ENCODE measurements around the gene PTS.

PTS gene

GRCh38 chr11:112260490-112260889 is 34.3 kb downstream of the PTS start, which contains the start of gene PLET1:
Gene PLET1 (minus strand): TSS chr11:112260860. CDS start chr11:112260589, 271 bp downstream.
- DNase-seq, result no peak

GRCh38 chr11:112265659-112266409 is 39.6 kb downstream of the PTS start:
- no peak for DNase-seq

GRCh38 chr11:112266410-112266778 is 40.2 kb downstream of the PTS start:
- DNase-seq, result no peak

GRCh38 chr11:112267188-112267591 is 41.0 kb downstream of the PTS start:
- no peak for DNase-seq

- no peak for DNase-seq
Observed at GRCh38 chr11:112268406-112268805, 42.2 kb downstream of the PTS start.

- no peak for DNase-seq
Observed at GRCh38 chr11:112269139-112269538, 42.9 kb downstream of the PTS start.

GRCh38 chr11:112270551-112271180 is 44.4 kb downstream of the PTS start:
- DNase-seq, result no peak

- no peak for DNase-seq
Observed at GRCh38 chr11:112271242-112271641, 45.0 kb downstream of the PTS start.

- DNase-seq, result no peak
Observed at GRCh38 chr11:112273066-112273465, 46.8 kb downstream of the PTS start.

- no peak for DNase-seq
Observed at GRCh38 chr11:112274007-112274783, 48.0 kb downstream of the PTS start.

- no peak for DNase-seq
Observed at GRCh38 chr11:112277029-112277428, 50.8 kb downstream of the PTS start.

GRCh38 chr11:112277941-112278340 is 51.7 kb downstream of the PTS start:
- DNase-seq, result no peak

GRCh38 chr11:112278803-112279202 is 52.6 kb downstream of the PTS start:
- no peak for DNase-seq

GRCh38 chr11:112279901-112280267 is 53.7 kb downstream of the PTS start:
- peak in 49 of 51 donors; percentile 10 to 81 (median 44) for DNase-seq

- peak in 47 of 51 donors; percentile 4 to 78 (median 42) for DNase-seq
Observed at GRCh38 chr11:112280268-112281126, 54.3 kb downstream of the PTS start.

- DNase-seq, result no peak
Observed at GRCh38 chr11:112281726-112282125, 55.5 kb downstream of the PTS start.

Measured in hypothalamus (tissue), 51 donors.